GM12873 (cell line): ENCODE results near the gene MZF1.

Source experiments
- TF ChIP-seq, protein P1 (sequence below): IDR thresholded peaks from 2 replicates; pipeline ENCODE4 v1.5.1; 2012; ENCODE audit warnings: low read depth, mild to moderate bottlenecking, moderate library complexity, low read length, control low read depth; ENCODE audit not compliant: insufficient read depth; ENCODE audit errors: missing control alignments

Gene MZF1

DNA sequence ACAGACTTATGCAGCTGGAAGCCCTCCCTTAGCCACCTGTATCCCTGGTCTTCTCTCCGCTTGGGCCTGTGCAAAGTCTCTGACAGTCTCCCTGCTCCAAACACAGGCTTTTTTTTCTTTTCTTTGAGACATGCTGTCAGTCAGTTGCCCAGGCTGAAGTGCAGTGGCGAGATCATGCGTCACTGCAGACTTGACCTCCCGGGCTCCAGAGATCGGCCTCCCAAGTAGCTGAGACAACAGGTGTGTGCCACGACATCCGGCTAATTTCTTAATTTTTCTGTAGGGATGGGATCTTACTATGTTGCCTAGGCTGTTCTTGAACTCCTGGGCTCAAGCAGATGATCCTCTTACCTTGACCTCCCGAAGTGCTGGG is 1.6 kb downstream of the MZF1 start:
- TF ChIP-seq, protein P1, sequence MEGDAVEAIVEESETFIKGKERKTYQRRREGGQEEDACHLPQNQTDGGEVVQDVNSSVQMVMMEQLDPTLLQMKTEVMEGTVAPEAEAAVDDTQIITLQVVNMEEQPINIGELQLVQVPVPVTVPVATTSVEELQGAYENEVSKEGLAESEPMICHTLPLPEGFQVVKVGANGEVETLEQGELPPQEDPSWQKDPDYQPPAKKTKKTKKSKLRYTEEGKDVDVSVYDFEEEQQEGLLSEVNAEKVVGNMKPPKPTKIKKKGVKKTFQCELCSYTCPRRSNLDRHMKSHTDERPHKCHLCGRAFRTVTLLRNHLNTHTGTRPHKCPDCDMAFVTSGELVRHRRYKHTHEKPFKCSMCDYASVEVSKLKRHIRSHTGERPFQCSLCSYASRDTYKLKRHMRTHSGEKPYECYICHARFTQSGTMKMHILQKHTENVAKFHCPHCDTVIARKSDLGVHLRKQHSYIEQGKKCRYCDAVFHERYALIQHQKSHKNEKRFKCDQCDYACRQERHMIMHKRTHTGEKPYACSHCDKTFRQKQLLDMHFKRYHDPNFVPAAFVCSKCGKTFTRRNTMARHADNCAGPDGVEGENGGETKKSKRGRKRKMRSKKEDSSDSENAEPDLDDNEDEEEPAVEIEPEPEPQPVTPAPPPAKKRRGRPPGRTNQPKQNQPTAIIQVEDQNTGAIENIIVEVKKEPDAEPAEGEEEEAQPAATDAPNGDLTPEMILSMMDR, result no peak

GRCh38 chr19:58570770-58571574 is 2.2 kb downstream of the MZF1 start:
- TF ChIP-seq, protein P1, result no peak

GRCh38 chr19:58569943-58570670 is 3.0 kb downstream of the MZF1 start:
- TF ChIP-seq, protein P1, result no peak

GRCh38 chr19:58569191-58569942 is 3.8 kb downstream of the MZF1 start:
- TF ChIP-seq, protein P1, result no peak

DNA sequence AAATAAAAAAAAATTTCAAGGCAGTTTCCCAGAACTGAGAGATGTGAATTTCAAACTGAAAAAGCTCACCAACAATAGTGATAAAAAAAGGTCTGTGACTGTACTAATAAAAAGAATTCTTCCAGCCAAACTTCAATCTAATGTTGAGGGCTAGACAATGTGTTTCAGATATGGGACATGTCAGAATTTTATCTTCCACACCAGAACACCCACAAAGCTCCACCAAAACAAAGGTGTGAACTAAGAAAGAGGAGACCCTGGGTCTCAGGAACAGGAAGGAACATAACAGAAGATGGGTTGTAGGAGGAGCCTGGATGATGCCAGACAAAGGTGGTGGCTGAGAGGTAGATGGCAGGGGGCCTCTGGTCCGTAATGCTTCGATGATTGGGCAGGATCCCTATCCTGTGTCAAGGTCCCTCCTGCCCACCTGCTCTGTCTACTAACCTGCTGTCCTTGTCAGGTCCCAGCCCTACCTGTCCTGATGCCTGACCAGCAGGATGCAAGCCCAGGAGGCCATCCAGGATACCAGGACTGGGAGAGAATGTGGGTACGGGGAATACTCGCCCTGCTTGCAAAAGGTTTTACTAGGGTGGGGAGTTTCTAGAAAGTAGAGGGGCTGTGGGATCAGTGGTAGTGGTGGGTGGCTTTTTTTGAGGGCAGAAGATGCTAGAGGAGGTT is 4.5 kb downstream of the MZF1 start:
- TF ChIP-seq, protein P1, result no peak

GRCh38 chr19:58566989-58567388 is 6.1 kb downstream of the MZF1 start:
- TF ChIP-seq, protein P1, result no peak
